ENCODE results near the gene ASB18.

DNA sequence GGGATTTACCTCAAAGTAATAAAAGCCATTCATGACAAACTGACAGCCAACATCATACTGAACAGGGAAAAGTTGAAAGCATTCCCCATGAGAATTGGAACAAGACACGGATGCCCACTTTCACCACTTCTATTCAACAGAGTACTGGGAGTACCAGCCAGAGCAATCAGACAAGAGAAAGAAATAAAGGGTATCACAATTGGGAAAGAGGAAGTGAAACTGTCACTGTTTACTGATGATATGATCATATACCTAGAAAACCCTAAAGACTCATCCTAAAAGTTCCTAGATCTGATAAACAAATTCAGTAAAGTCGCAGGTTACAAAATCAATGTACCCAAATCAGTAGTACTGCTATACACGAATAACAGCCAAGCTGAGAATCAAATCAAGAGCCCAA lies 17.2 kb upstream of the ASB18 start:
- TF ChIP-seq BRCA1 (IDR thresholded peaks at IDR 0.05; ENCODE audit: low read depth, low read length) (no peak), NRF1 (IDR thresholded peaks at IDR 0.05; ENCODE audit: low read depth, low read length) (no peak), SUZ12 (IDR thresholded peaks at IDR 0.05; ENCODE audit: low read length) (no peak)
- TF ChIP-seq, protein P1, sequence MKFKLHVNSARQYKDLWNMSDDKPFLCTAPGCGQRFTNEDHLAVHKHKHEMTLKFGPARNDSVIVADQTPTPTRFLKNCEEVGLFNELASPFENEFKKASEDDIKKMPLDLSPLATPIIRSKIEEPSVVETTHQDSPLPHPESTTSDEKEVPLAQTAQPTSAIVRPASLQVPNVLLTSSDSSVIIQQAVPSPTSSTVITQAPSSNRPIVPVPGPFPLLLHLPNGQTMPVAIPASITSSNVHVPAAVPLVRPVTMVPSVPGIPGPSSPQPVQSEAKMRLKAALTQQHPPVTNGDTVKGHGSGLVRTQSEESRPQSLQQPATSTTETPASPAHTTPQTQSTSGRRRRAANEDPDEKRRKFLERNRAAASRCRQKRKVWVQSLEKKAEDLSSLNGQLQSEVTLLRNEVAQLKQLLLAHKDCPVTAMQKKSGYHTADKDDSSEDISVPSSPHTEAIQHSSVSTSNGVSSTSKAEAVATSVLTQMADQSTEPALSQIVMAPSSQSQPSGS (IDR thresholded peaks at IDR 0.05; ENCODE audit: low read length), result no peak
- TF ChIP-seq, protein P2, sequence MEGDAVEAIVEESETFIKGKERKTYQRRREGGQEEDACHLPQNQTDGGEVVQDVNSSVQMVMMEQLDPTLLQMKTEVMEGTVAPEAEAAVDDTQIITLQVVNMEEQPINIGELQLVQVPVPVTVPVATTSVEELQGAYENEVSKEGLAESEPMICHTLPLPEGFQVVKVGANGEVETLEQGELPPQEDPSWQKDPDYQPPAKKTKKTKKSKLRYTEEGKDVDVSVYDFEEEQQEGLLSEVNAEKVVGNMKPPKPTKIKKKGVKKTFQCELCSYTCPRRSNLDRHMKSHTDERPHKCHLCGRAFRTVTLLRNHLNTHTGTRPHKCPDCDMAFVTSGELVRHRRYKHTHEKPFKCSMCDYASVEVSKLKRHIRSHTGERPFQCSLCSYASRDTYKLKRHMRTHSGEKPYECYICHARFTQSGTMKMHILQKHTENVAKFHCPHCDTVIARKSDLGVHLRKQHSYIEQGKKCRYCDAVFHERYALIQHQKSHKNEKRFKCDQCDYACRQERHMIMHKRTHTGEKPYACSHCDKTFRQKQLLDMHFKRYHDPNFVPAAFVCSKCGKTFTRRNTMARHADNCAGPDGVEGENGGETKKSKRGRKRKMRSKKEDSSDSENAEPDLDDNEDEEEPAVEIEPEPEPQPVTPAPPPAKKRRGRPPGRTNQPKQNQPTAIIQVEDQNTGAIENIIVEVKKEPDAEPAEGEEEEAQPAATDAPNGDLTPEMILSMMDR (IDR thresholded peaks at IDR 0.05; ENCODE audit: control extremely low read depth in 1 of 3, insufficient read depth in 1 of 3, low read depth in 1 of 3, low read length in 3 of 3), result no peak

Measured in H1 (cell line).